HG03175 (cell line): ENCODE measurements around the gene PSMB11.
"Not testable (repeated sequence)": the region's sequence is repeated elsewhere in the genome, so short reads cannot be mapped to it uniquely, and the experiment has no call there.

Experiments used
- ATAC-seq: cut with Tn5 transposase; IDR thresholded peaks from one replicate; pipeline ENCODE4 v1.9.1; 2021; ENCODE audit warnings: mild to moderate bottlenecking, moderate library complexity; ENCODE audit not compliant: unreplicated experiment

The PSMB11 gene

GRCh38 chr14:23042162-23042965 lies at the start of gene PSMB11:
PSMB11 (plus strand) TSS chr14:23042212; CDS start chr14:23042226, 14 bp downstream.
- no peak for ATAC-seq

DNA sequence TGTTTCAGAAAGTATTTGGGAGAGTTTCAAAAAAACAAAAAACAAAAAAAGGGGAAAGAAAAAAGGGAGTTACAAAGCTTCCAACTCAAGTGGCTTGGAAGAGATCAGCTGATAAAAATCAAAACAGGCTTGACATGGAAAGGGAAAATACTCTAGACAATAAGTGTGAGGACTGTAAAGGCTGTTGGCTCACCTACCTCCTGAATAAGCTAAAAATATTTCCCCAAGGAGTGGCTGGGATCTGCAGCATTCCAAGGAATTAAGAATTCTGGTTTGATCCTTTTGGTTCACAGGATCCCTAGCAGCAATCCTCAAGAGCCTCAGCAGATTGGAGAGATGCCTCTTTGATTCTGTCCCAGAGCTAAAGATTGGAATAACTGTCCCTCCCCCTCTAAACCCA lies 48.5 kb upstream of the PSMB11 start:
- ATAC-seq: no peak

GRCh38 chr14:22994762-22995275 lies 47.2 kb upstream of the PSMB11 start:
- ATAC-seq: no peak

DNA sequence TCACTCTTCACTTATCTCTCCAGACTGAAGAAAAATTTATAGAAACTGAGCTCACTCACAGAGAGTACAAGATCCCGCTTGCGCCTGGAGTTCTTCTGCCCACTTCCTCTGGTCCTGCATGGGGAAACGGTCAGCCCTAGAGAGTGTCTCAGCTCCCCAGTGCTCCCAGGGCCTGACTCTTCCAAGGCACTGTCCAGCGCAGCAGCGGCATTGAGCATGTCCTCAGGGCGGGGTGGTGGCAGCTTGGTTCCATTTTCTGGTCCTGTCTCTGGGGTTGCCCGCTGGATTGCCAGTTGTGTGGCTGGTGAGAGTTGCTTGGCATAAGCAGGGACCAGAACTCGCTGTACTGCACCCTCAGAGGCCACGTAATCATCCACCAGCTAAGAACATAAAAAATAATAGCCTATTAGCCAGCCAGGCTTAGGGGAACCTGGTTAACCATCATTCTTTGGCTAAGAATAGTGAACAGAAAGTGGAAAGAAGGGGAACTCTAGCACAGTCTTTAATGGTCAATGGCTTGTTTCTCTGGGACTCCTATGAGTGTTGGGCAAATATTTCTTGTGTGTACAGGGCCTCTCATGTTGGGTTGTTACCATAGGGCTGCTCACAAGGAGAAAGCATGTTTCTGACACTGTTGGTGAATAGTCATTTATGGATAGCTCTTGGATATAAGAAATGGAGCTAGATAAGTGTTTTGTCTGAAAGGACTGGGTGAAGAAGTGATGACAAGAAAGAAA lies 46.0 kb upstream of the PSMB11 start:
- no peak for ATAC-seq

DNA sequence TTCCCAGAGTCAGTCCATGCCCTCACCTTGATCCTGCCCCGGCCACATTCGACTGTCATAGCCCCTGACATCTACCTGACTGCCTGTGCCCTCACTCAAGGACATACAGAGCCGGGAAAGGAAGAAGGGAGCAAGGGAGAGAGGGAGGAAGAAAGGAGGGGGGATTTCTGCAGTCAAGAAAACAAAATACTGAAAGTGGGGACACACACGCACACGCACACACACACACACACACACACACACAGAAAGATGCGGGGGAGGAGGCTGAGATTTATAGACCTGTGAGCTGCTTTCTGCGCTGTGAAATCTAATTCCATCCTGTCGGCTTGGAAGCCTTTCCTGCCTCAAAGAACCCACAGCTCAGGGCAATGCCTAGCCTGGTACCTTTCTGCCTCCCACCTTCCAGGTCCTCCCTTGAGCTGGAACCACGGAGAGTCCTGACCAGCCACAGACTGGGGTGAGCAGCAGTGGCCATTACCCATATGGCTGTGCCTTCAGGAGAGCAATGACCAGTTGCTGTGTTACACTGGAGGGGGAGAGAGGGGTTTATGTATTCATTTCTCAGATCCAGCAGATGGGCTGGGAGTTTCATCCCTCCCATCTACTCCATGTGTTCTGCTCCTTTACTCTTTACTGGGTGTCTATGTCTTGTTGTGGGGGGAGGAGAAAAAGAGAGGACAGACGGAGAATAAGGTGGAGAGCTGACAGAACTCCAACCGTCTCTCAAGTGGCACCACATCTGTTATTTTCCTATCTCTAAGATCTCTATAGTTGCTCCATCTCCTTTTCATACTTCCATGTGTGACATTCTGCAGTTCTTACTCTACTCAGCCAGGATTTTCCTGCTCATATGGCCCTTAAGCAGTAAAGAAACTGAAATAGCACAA lies 45.0 kb upstream of the PSMB11 start:
- ATAC-seq: no peak

DNA sequence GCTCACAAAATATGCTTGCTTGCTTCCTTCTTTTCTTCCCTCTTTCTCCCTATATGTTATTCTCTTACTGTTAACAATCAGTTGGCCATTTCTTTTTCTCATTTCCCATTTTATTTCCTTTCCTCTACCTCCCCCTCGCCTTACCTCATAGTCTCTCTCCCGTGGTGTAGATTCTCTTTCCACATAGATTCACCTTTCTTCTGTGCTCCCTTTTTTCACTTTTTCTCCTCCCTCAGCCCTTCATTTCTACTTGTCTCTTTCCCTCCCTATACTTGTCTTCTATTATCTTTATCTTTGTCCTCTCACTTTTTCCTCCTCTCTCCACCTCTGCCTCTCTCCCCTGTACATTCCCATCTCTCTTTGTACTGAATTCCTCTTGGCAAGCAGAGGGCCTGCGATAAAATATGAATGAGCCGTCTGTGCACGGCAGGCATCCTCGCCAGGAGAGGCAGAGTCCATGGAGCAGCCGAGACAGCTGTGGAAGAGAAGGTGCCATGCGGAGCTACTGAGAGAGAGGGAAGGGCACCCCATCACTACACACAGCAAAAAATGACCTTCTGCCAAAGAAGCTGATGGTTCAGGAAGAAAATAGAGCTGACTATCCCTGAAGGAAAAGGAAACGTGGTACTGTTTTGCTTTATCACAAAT lies 44.2 kb upstream of the PSMB11 start:
- ATAC-seq: no peak

GRCh38 chr14:22998329-22999012 lies 43.5 kb upstream of the PSMB11 start:
- ATAC-seq: no peak

GRCh38 chr14:23000860-23001259 lies 41.2 kb upstream of the PSMB11 start:
- ATAC-seq: no peak

GRCh38 chr14:23002592-23002991 lies 39.4 kb upstream of the PSMB11 start:
- no peak for ATAC-seq

DNA sequence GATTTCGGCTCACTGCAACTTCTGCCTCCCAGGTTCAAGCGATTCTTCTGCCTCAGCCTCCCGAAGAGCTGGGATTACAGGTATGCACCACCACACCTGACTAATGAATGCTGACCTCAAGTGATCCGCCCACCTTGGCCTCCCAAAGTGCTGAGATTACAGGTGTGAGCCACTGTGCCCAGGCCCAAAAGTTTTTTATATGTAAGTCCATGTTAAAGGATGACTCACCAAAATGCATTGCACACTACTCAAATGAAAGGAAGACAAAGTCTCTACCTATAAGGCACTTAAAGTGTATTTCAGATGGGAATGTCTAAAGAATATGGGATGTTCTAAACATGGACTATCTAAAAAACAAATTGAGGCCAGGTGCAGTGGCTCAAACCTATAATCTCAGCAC lies 37.7 kb upstream of the PSMB11 start:
- ATAC-seq: not testable (repeated sequence)

DNA sequence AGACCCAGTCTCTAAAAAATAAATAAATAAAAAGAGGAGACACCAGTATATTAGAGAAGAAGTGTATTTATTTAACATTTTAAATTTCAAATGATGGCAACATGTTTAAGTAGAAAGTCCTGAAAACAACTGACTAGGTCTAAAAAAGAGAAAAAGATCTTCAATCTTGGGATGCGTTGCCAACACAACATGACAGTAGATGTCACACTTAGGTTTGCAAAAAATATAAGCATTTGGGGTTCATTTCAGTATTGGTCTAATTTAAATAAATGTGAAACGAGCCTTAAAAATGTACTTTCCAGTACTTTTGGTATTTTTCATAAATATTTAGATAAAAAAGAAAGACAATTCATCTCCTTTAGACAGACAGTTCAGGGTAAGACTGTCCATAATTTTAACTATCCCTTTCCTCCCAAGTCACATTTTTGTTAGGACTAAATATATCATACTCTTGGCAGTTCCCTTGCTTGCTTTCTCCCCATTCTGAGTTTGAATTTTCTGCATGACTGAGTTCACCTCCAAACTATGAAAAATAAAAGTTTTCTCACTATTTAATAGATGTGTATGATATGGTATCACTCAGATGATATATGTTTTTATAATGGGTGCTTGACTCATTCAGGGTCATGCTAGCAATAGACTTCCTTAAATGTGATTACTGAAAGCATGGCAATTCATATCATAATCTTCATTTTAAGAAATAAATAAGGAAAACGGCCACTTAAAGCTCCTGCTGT lies 36.4 kb upstream of the PSMB11 start:
- no peak for ATAC-seq

- ATAC-seq: no peak
Measured at GRCh38 chr14:23006188-23006534, 35.9 kb upstream of the PSMB11 start.

GRCh38 chr14:23006544-23007419 lies 35.2 kb upstream of the PSMB11 start:
- peak; percentile 94 for ATAC-seq

- no peak for ATAC-seq
Measured at GRCh38 chr14:23008831-23009230, 33.2 kb upstream of the PSMB11 start.

DNA sequence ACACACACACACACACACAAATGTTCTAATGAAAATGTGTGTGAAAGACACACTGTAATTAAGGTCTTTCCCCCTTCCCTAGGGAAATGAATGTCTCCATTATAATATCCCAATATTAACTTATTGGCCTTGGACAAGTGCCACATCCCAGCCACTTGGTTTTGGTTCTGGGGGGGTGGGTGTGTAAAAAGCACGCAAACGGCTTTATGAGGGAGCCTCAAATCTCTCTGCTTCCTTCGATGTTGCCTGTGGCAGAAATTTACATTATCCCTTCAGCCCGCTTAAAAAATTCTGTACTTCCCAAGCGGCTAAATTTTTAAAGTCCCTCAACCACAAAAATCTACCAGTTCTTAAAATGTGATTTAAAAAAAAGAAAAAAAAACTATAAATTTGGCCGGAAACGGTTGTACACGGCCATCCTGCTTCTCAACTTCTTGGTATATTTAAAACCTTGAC lies 32.5 kb upstream of the PSMB11 start:
- ATAC-seq: no peak

- peak; percentile 35 for ATAC-seq
Measured at GRCh38 chr14:23009939-23010726, 31.9 kb upstream of the PSMB11 start, which contains the start of gene C14orf93. C14orf93 (minus strand) TSS chr14:23010143; CDS start chr14:22999023, 11,120 bp downstream.

GRCh38 chr14:23013054-23013748 lies 28.8 kb upstream of the PSMB11 start:
- ATAC-seq: no peak
